GM19035 (cell line): ENCODE measurements around the gene SYPL1.
A peak's percentile ranks its signal among the peaks of the same experiment; 100 is the strongest.

Source experiments
- ATAC-seq: cut with Tn5 transposase; IDR thresholded peaks from one replicate; pipeline ENCODE4 v1.9.1; 2021; ENCODE audit not compliant: unreplicated experiment

The SYPL1 gene

DNA sequence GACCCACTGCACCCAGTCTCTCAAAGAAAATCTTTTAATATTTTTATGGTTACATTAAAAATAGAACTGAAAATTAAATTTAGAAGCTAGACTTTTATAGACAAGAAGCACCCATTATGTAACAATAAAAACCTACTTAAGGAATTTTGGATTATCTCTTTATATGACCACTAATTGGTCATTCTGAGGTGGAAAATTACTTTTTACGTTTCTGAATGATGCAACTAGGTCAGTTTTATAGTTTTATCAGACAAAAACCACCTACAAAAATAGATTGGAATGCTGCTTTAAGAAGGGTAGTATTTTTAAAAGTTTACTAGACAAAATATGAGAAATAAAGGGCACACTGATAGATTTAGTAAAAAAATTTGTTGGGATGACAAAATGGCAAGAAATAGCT lies 16.5 kb downstream of the SYPL1 start:
- no peak for ATAC-seq

DNA sequence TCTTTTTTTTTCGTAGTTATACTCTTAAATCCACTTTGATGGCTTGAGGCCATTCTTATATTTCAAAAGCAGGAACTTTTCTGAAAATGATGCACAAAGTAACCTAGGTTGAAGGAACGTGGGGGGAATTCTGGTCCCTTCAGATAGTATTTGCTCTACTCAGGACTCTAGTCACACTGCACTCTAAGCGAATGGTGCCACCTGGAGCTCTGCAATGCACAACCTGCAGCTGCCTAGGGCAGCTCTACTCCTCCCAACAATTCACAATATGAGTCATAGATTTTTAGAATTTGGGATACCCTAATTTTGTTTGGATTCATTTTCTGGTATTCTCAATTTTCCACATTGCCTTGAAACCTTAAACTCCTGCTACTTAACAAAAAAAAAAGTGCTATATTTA lies 17.3 kb downstream of the SYPL1 start:
- ATAC-seq, result no peak

DNA sequence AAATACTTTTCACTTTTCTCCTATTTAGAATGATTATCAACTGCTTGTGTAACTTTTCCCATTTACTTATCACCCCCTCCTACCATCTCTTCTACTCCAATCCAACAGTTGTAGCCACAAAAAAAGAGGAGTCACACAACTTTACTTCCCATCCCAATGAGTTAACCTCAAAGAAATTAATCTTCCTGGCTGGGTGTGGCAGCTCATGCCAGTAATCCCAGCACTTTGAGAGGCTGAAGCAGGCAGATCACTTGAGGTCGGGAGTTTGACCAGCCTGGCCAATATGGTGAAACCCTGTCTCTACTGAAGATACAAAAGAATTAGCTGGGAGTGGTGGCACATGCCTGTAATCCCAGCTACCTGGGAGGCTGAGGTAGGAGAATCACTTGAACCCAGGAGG lies 19.9 kb downstream of the SYPL1 start:
- ATAC-seq, result no peak

DNA sequence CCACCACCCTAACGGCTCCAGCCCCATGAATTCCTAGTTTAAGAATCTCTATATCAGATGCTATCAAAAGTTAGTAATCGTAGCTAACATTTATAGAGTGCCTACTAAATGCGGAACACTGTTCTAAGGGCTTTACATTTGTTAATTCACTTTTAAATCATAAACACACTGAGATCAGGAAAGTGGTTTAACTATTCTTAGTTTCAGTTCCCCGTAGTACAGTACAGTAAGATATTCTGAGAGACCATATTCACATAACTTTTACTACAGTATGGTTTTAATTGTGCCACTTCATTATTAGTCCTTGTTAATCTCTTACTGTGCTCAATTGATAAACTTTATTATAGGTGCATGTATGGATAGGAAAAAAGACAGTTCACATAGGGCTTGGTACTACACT lies 22.5 kb downstream of the SYPL1 start:
- peak; percentile 91 for ATAC-seq

DNA sequence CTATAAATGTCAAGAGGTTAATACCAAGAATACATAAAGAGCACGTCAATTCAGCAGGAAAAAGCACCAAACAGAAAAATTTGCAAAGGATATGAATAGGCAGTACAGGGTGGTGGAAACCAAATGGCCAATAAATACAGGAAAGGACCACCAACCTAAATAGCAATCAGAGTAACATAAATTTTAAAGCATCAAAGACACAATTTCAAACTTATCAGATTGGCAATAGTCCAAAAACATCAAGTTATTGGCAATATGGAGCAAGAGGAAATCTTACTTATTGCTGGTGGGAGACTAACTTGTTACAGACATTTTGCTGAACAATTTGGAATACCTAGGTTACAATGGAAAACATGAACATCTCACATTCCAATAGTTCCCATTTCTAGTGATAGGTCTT lies 24.1 kb downstream of the SYPL1 start:
- ATAC-seq, result no peak

DNA sequence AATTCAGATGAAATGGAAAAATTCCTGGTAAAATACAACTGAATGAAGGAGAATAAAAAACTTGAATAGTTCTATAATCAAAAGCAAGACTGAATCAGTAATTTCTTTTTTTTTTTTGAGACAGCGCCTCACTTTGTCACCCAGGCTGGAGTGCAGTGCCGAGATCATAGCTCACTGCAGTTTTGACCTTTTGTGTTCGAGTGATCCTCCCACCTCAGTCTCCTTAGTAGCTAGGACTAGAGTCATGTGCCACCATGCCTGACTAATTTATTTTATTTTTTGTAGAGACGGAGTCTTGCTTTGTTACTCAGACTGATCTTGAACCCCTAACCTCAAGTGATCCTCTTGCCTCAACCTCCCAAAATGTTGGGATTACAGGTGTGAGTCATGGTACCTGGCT lies 26.1 kb downstream of the SYPL1 start:
- ATAC-seq, result no peak

DNA sequence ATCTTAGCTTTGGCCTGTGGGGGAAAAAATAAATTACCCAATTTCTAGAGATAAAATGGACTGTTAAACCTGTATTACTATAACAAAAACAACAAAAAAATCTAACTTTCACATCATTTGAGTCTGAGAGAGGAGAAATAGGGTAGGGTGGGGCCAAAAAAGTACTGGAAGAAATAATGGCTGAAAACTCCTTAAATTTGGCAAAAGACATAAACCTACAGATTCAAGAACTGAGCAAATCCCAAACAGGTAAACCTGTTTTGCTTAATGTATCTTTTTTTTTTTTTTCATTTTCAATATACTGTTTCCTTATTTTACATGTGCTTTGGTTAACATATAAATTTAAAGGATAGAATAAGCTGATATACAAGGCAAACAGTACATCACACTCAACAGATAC lies 27.1 kb downstream of the SYPL1 start:
- ATAC-seq, result no peak

DNA sequence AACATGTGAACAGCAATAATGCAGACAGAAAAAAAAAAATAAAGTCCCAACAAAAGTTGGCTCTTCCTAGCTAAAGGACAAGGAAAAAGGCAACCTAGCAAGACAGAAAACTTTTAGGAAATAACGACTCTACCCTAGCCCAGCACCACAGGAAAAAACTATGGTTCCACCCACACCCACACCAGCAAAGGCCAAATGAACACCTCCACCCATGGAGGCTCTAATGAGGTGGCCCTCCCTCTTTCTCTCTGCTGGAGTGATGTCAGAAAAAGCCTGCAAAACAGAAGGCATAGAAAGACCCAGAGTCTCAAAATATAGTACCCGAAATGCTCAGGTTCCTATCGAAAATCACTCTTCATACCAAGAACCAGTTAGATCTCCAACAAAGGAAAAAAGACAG lies 28.4 kb downstream of the SYPL1 start:
- ATAC-seq, result no peak

DNA sequence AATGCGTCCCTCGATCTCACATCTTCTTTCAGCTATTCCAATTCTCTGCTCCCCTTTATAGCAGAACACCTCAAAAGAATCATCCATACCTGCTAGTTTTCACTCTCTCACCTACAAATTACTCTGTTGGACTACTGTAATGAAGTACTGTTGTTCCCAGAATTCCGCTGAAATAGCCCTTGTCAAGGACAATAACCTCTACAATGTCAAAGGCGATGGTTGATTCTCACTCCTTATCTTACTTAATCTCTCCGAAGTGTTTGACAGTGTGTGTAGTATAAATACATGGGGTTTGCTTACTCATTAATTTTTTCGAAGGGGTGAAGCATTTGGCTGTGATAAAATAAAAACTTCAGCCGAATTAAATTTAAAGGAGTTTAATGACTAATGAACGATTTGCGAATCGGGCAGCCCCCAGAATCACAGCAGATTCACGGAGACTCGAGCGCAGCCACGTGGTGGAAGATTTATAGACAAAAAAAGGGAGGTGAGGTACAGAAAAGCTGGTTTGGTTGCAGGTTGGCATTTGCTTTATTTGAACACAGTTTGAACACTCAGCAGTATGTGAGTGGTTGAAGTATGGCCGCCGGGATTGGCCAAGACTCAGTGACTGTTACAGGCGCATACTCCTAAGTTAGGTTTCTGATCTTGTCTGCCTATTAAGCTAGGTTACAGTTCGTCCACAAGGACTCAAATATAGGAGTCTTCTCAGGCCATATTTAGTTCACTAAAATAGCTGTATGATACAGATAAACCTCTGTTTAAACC lies 29.8 kb downstream of the SYPL1 start:
- ATAC-seq, result no peak

DNA sequence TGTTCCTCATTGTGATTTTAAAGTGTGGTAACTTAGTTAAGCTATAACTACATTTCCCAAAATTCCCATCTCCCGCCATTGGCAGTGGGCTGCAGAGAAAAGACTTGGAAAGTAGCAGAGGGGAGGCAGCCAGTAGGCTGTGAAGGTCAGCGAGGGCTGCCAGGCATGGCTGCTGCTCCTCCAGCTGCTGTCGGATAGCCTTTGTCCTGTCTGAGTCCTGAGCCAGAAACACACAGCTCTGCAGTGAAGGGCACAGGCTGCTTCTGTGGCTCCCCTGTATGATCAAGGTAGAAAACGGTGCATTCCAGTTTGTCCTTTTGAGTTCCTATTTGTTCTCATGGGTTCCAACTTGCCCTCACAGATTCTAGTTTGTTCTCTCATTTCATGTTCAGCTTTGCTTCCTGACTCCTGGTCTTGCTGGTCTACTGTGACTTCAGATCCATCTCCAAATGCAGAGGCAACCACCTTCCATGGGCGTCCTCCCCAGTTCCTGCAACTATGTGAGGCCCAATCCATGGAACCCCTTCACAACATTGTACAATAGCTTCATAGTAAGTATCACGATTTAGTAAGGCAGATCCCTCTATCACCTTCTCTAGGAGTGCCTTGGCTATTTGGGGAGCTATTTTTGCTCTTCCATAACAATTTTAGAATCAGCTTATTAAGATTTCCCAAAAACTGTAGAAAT lies 31.7 kb downstream of the SYPL1 start:
- ATAC-seq, result no peak

DNA sequence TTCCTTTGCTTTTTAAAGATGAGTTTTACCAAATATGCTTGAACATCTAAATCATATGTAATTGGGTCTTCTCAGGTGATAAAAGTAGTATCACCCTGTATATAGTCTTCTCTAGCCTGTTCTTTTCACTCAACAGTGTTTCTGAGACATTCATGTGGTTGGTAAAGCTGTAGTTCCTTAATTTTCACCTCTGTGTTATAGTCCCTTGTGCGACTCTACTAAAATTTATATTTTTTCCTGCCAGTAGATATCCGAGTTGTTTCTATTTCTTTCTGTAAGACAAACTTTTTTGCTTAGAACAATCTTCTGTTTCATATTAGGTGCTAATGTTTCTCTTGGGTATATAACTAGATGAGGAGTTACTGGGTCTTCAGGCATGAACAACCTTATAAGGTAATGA lies 35.6 kb downstream of the SYPL1 start:
- ATAC-seq, result no peak

DNA sequence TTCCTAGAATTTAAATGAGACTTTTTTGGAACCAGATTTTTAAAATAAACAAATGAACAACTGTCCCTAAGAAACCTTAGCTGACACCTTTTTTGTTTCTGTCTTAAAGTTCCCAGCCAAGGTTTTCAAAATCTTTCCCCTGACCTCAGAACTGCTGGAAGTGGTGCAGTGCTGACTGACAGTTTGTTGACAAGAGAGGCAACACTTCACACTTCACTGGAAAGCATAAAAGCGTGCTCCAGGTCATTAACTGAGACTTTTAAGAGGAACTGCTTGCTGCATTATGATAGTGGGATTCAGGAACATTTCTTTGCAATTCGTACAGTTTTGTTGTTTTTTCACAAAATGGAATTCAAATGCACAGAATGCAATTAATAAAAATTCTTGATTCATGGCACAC lies 36.2 kb downstream of the SYPL1 start:
- no peak for ATAC-seq

DNA sequence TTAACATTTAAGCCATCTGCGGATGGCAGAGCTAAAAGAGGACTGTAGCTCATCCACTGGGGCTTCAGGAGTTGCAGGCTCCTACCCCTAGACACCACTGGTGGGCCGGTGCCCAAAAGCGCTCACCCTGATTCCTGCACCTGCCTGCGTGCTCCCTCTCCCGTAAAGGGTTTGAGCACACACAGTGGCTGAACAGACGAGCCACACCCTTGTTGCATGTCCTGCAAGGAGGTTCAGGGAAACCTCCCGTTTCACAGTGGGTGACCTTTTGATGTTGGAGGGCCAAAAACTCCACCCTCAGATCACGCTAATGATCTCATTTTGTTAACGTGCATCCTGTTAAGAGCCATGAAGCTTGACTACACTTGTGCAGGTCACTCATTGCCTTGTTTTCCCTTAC lies 37.9 kb downstream of the SYPL1 start:
- no peak for ATAC-seq

DNA sequence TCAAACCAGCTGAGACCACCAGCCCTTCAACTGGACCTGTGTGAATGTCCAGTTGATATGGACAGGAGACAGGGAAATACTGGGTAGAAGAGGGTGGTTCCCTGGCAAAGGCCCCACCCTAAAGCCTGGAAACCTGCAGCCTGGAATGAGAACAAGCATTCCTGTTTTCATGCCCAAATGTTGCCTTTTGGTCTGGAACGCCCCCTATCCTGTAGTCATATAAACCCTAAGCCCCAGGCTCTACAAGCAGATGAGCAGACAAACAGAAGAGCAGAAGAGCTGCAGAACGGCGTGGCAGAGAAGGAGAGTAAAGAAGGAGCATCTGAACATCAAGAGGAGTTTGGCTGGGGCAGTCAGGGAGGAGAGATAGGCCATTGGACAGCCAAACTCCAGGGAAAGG lies 38.4 kb downstream of the SYPL1 start:
- no peak for ATAC-seq

DNA sequence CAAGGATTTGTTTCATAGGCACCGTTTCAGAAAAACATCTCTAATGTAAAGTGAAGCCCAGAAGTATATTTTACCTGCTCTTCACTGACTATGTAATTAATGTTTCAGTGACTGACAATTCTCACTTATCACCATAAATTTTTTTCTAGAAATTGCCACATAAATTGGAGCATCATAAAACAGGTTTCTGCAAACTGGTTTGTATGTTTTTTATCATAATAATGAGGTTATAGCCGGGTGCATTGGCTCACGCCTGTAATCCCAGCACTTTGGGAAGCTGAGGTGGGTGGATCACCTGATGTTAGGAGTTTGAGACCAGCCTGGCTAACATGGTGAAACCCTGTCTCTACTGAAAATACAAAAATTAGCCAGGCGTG lies 39.4 kb downstream of the SYPL1 start:
- ATAC-seq, result no peak

DNA sequence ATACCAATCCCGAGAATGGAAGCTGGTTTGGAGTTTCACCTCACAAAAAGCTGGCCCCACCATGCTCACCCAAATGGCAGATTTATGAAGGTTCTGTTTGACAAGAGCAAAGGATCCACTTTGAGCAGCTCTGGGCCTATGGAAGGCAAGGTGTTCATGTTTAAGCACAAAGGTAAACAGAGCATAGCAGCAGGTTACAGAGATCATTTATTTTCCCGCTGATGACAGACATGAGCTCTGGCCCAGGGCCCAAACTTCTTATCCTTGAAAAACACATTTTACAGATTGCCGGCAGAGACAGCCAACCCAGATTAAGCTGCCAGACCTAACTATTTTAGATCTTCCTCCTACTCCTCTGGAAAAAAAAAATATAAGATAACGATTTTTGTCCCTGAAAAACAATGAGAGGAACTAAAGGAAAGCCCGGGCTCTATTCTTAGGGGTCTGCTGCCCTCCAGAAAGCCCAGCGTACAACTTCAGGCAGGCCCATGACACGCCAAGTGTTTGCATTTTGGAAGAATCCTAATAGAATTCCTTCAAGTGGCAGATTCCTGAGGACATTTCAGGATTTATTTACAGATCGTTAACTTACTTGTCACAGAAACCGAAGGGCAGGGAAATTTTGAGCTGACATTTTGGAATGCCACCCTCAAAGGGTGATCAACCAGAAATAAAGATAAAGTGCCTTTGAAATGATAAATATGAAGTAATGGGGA lies 40.0 kb downstream of the SYPL1 start:
- ATAC-seq, result peak; percentile 15

DNA sequence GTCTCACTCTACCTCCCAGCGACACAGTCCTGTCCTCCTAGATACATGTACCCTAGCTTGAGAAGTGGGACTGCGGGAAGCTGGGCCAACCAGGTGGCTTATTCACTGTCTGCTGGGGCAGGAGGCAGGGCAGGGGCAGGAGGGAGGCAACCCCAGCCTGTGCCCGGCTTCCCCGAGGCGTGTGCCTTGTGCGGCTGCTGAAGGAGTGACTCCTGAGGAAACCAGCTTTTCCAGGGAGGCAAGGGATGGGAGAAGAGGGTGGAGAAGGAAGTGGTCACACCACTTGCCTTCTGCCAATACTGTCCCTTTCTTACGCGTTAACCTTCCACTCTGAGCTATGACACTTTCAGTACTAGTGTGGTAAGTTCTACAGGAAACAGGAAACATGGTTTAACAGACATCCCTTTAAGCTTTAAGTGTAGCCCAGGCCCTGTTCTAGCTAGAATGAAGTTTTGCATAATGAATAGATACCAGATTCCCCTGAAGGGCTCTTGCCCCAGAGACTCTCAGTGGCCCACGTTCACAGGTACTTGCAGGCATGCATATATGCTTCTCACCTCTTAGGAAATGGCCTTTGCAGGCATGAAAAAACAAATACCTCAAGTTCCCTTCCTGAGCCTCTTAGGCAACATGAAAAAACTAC lies 40.6 kb downstream of the SYPL1 start:
- ATAC-seq, result peak; percentile 98

DNA sequence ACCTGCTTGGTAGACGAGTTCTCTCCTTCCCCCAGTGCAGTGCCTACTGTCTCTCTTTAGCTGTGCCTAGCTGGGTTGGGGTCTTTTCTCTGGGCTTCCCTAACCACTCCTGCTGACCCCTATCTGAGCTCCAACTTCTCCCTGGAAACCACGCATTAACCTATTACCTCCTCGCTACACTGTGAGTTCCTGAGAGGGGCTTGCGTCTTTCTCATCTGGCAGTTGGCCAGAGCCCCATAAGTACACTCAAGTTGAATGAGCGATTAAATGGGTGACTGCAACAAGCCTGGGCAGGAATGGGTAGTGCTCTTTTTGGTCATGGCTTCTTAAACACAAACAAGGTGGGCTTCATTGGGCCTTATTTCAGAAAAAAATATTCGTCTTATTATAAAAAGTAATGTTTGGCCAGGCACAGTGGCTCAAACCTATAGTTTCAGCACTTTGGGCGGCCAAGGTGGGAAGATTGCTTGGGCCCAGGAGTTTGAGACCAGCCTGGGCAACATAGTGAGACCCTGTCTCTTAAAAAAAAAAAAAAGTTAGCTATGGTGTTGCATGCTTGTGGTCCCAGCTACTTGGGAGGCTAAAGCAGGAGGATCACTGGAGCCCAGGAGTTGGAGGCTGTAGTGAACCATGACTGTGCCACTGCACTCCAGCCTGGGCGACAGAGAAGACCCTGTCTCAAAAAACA lies 41.4 kb downstream of the SYPL1 start:
- ATAC-seq, result no peak

DNA sequence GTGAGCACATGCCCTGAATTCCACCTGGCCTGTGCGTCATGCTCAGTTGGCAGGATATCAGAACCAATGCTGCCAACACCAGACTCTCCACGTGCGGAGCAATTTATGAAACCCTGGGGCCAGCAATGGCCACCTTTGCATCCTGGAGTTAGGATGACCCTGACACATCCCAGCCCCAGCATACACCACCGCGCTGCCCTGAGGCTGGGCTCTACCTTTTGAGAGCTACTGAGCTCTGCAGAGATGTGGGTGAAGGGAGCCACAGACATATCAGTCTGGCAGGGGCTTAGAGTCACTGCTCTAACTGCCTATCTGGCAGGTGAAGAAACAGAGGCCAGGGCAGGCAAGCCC lies 41.9 kb downstream of the SYPL1 start:
- no peak for ATAC-seq

DNA sequence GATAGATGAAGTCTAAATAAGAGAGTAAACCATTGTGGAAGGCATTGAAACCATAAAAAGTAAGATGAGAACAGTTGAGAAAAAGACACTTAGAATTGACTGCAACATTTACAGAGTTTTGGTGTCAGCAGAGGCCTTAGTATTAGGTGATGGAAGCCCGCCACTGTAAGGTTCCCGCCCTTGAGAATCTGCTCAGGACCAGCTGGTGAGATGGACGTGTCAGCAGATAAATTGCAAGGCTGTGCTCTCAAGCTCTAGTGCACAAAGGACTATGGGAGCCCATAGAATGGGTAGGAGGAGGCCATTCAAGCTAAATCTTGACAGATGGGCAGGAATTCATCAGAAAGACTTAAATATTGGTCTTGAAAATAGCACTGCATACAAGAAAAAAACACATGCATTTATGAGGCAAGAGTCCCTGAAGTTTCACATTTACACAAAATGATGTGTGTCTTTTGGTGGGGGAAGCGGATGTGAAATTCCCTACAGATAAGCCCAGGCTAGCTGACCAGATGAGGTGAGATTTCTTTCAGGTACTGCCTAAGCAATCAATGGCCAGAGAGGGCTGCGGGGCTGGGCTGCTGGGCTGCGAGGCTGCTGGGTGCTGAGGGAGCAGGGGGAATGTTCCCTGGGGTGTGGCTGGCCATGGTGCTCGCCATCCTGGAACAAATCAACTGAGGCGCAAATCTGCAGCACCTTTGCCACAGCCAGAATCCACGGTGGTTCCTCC lies 42.5 kb downstream of the SYPL1 start:
- ATAC-seq, result no peak

DNA sequence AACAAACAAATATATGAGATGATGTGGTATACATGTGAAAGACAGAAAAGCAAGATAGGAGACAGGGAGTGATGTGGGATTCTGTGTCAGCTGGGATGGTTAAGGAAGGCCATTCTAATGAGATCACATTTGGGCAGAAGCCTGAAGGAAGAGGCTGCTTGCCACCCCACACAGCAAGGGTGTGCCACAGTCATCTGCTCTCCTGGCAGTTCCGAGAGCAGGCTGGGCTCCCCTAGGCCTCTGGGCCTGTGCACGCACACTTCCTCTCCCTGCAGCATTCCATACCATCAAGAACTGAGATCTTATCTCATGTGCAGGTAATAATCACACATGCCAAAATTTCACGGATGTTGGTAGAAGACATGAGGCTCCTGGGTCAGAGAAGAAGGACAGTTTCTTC lies 43.1 kb downstream of the SYPL1 start:
- no peak for ATAC-seq
